ENCODE results near the gene HIF1AN.

The HIF1AN gene

GRCh38 chr10:100537475-100537874, 1.7 kb downstream of the HIF1AN start:
- no peak overlapping the region for H3K4ac ChIP-seq (ENCODE audit: low read depth in 1 of 2, low read length in 2 of 2)
- H3K18ac ChIP-seq (ENCODE audit: low read depth in 1 of 2, low read length in 2 of 2) = no peak overlapping the region
- H3K4me3 ChIP-seq (ENCODE audit: insufficient read depth in 1 of 2, low read depth in 1 of 2, low read length in 2 of 2) = peak overlapping the region in 1 of 2 experiments; percentile 94
- 98% methylated on average over 4 of the region's 4 CpGs for WGBS
- no peaks in the 10 kb centered on the region for H3K9me3 ChIP-seq (ENCODE audit: control insufficient read depth, low read length)
- peaks cover 27% of the 10 kb centered on the region for H3K79me1 ChIP-seq (replicated peaks; ENCODE audit: low read length, poor library complexity, severe bottlenecking)
- H2AK5ac ChIP-seq (ENCODE audit: low read length, severe bottlenecking) = no peak overlapping the region
- H4K91ac ChIP-seq (ENCODE audit: low read length) = no peak overlapping the region
- no peak overlapping the region for H3K14ac ChIP-seq (ENCODE audit: low read length in 2 of 2)
- H3K23ac ChIP-seq (ENCODE audit: low read length in 2 of 2) = no peak overlapping the region
- H2AFZ ChIP-seq (ENCODE audit: low read depth, low read length) = no peak overlapping the region
- no peak overlapping the region for H2BK12ac ChIP-seq (ENCODE audit: low read length in 2 of 2)
- H3K27ac ChIP-seq (ENCODE audit: low read length, poor library complexity, severe bottlenecking) = no peak overlapping the region
- H2BK15ac ChIP-seq (ENCODE audit: low read depth, poor library complexity, severe bottlenecking) = no peak overlapping the region
- DNase-seq = no peak
- H2BK5ac ChIP-seq (ENCODE audit: low read depth, low read length, poor library complexity, severe bottlenecking) = no peak overlapping the region
- H3K9ac ChIP-seq (ENCODE audit: low read length) = peak overlapping the region; percentile 89
- H4K8ac ChIP-seq (ENCODE audit: low read length) = no peak overlapping the region
- H3K4me2 ChIP-seq (ENCODE audit: low read length, poor library complexity, severe bottlenecking) = peak overlapping the region; percentile 25
- H3K4me1 ChIP-seq (ENCODE audit: control insufficient read depth, insufficient read depth, low read depth, low read length) = peaks cover 4% of the 10 kb centered on the region
- H3K36me3 ChIP-seq (ENCODE audit: control insufficient read depth in 1 of 2, insufficient read depth in 2 of 2, low read depth in 1 of 2, low read length in 2 of 2) = peaks cover 19 to 45% of the 10 kb centered on the region in 2 experiments
- H2BK120ac ChIP-seq (ENCODE audit: low read depth, low read length) = no peak overlapping the region
- no peaks in the 10 kb centered on the region for H3K27me3 ChIP-seq (ENCODE audit: control insufficient read depth in 1 of 2, insufficient read depth in 1 of 2, low read length in 2 of 2)

- Histone ChIP-seq H3K18ac (ENCODE audit: low read depth in 1 of 2, low read length in 2 of 2) (no peak overlapping the region), H3K27ac (ENCODE audit: low read length, poor library complexity, severe bottlenecking) (no peak overlapping the region), H3K4me3 (ENCODE audit: insufficient read depth in 1 of 2, low read depth in 1 of 2, low read length in 2 of 2) (no peak overlapping the region), H2BK12ac (ENCODE audit: low read length in 2 of 2) (no peak overlapping the region), H3K4me2 (ENCODE audit: low read length, poor library complexity, severe bottlenecking) (no peak overlapping the region), H3K79me1 (replicated peaks; ENCODE audit: low read length, poor library complexity, severe bottlenecking) (peaks cover 40% of the 10 kb centered on the region), H2AFZ (ENCODE audit: low read depth, low read length) (no peak overlapping the region), H2BK120ac (ENCODE audit: low read depth, low read length) (no peak overlapping the region), H4K8ac (ENCODE audit: low read length) (no peak overlapping the region), H4K91ac (ENCODE audit: low read length) (no peak overlapping the region), H3K9ac (ENCODE audit: low read length) (no peak overlapping the region), H3K4ac (ENCODE audit: low read depth in 1 of 2, low read length in 2 of 2) (no peak overlapping the region), H3K9me3 (ENCODE audit: control insufficient read depth, low read length) (no peaks in the 10 kb centered on the region), H2AK5ac (ENCODE audit: low read length, severe bottlenecking) (no peak overlapping the region), H2BK5ac (ENCODE audit: low read depth, low read length, poor library complexity, severe bottlenecking) (no peak overlapping the region), H3K27me3 (ENCODE audit: control insufficient read depth in 1 of 2, insufficient read depth in 1 of 2, low read length in 2 of 2) (no peaks in the 10 kb centered on the region), H3K14ac (ENCODE audit: low read length in 2 of 2) (no peak overlapping the region), H3K23ac (ENCODE audit: low read length in 2 of 2) (no peak overlapping the region), H3K36me3 (ENCODE audit: control insufficient read depth in 1 of 2, insufficient read depth in 2 of 2, low read depth in 1 of 2, low read length in 2 of 2) (peaks cover 56 to 95% of the 10 kb centered on the region in 2 experiments), H2BK15ac (ENCODE audit: low read depth, poor library complexity, severe bottlenecking) (no peak overlapping the region), H3K4me1 (ENCODE audit: control insufficient read depth, insufficient read depth, low read depth, low read length) (no peaks in the 10 kb centered on the region)
- DNase-seq = no peak
- WGBS = 95% methylated on average over 2 of the region's 5 CpGs
These were observed 9.2 kb downstream of the HIF1AN start for GRCh38 chr10:100544950-100545349.

GRCh38 chr10:100551196-100551595, 15.5 kb downstream of the HIF1AN start:
- Histone ChIP-seq H2BK5ac (ENCODE audit: low read depth, low read length, poor library complexity, severe bottlenecking) (no peak overlapping the region), H3K27ac (ENCODE audit: low read length, poor library complexity, severe bottlenecking) (no peak overlapping the region), H3K27me3 (ENCODE audit: control insufficient read depth in 1 of 2, insufficient read depth in 1 of 2, low read length in 2 of 2) (no peaks in the 10 kb centered on the region), H3K9me3 (ENCODE audit: control insufficient read depth, low read length) (no peaks in the 10 kb centered on the region), H3K18ac (ENCODE audit: low read depth in 1 of 2, low read length in 2 of 2) (no peak overlapping the region), H2AFZ (ENCODE audit: low read depth, low read length) (no peak overlapping the region), H4K91ac (ENCODE audit: low read length) (no peak overlapping the region), H2BK120ac (ENCODE audit: low read depth, low read length) (no peak overlapping the region), H2AK5ac (ENCODE audit: low read length, severe bottlenecking) (no peak overlapping the region), H4K8ac (ENCODE audit: low read length) (no peak overlapping the region), H3K36me3 (ENCODE audit: control insufficient read depth in 1 of 2, insufficient read depth in 2 of 2, low read depth in 1 of 2, low read length in 2 of 2) (peaks cover 43 to 85% of the 10 kb centered on the region in 2 experiments), H3K4me1 (ENCODE audit: control insufficient read depth, insufficient read depth, low read depth, low read length) (no peaks in the 10 kb centered on the region), H3K23ac (ENCODE audit: low read length in 2 of 2) (no peak overlapping the region), H3K9ac (ENCODE audit: low read length) (no peak overlapping the region), H3K14ac (ENCODE audit: low read length in 2 of 2) (no peak overlapping the region), H3K4ac (ENCODE audit: low read depth in 1 of 2, low read length in 2 of 2) (no peak overlapping the region), H3K79me1 (replicated peaks; ENCODE audit: low read length, poor library complexity, severe bottlenecking) (peaks cover 16% of the 10 kb centered on the region), H2BK12ac (ENCODE audit: low read length in 2 of 2) (no peak overlapping the region), H3K4me3 (ENCODE audit: insufficient read depth in 1 of 2, low read depth in 1 of 2, low read length in 2 of 2) (no peak overlapping the region), H2BK15ac (ENCODE audit: low read depth, poor library complexity, severe bottlenecking) (no peak overlapping the region), H3K4me2 (ENCODE audit: low read length, poor library complexity, severe bottlenecking) (no peak overlapping the region)
- no peak for DNase-seq
- 80% methylated on average over 4 of the region's 4 CpGs for WGBS

- Histone ChIP-seq H3K23ac (ENCODE audit: low read length in 2 of 2) (no peak overlapping the region), H4K8ac (ENCODE audit: low read length) (no peak overlapping the region), H2BK12ac (ENCODE audit: low read length in 2 of 2) (no peak overlapping the region), H3K4me3 (ENCODE audit: insufficient read depth in 1 of 2, low read depth in 1 of 2, low read length in 2 of 2) (no peak overlapping the region), H3K9ac (ENCODE audit: low read length) (no peak overlapping the region), H3K4me2 (ENCODE audit: low read length, poor library complexity, severe bottlenecking) (no peak overlapping the region), H2AK5ac (ENCODE audit: low read length, severe bottlenecking) (no peak overlapping the region), H3K27me3 (ENCODE audit: control insufficient read depth in 1 of 2, insufficient read depth in 1 of 2, low read length in 2 of 2) (no peaks in the 10 kb centered on the region), H3K18ac (ENCODE audit: low read depth in 1 of 2, low read length in 2 of 2) (no peak overlapping the region), H3K36me3 (ENCODE audit: control insufficient read depth in 1 of 2, insufficient read depth in 2 of 2, low read depth in 1 of 2, low read length in 2 of 2) (peaks cover 44 to 87% of the 10 kb centered on the region in 2 experiments), H3K4me1 (ENCODE audit: control insufficient read depth, insufficient read depth, low read depth, low read length) (no peaks in the 10 kb centered on the region), H2AFZ (ENCODE audit: low read depth, low read length) (no peak overlapping the region), H3K9me3 (ENCODE audit: control insufficient read depth, low read length) (no peaks in the 10 kb centered on the region), H2BK120ac (ENCODE audit: low read depth, low read length) (no peak overlapping the region), H2BK15ac (ENCODE audit: low read depth, poor library complexity, severe bottlenecking) (no peak overlapping the region), H3K4ac (ENCODE audit: low read depth in 1 of 2, low read length in 2 of 2) (no peak overlapping the region), H3K14ac (ENCODE audit: low read length in 2 of 2) (no peak overlapping the region), H2BK5ac (ENCODE audit: low read depth, low read length, poor library complexity, severe bottlenecking) (no peak overlapping the region), H3K27ac (ENCODE audit: low read length, poor library complexity, severe bottlenecking) (no peak overlapping the region), H3K79me1 (replicated peaks; ENCODE audit: low read length, poor library complexity, severe bottlenecking) (peaks cover 16% of the 10 kb centered on the region), H4K91ac (ENCODE audit: low read length) (no peak overlapping the region)
- no peak for DNase-seq
- WGBS = 73% methylated on average over 4 of the region's 5 CpGs
These were observed 16.0 kb downstream of the HIF1AN start for GRCh38 chr10:100551738-100552137.
